Omental fat pad (tissue), 4 donors: ENCODE measurements around the gene GAN. TPM values are rescaled to one million over a fixed set of nuclear protein-coding genes. Genes with fewer than 3 reads are reported as not detected.

Experiments used
- ATAC-seq: fragments of 150-250 bp; one replicate; pipeline ENCODE4 v1.9.1; 2016; ENCODE audit warnings: mild to moderate bottlenecking, moderate library complexity; ENCODE audit not compliant: low FRiP score
- DNase-seq: peaks from one replicate; pipeline ENCODE4 v3.0.0-alpha.2; 2019; ENCODE audit warnings: low spot score
- total RNA-seq, 4 donors: library from RNA; depleted of rRNA; stranded (reverse); fragments of >200 nt; gene quantifications; one replicate each; pipeline ENCODE4 v1.1.0, GENCODE V29; 2016
- TF ChIP-seq, protein P1 (sequence below), 3 donors: fragments of 450-650 bp; IDR thresholded peaks; one replicate each; pipeline ENCODE4 v1.5.1; 2016 to 2017; ENCODE audit warnings: antibody characterized with exemption in 3 of 3, mild to moderate bottlenecking in 3 of 3, moderate library complexity in 2 of 3

GAN gene
- total RNA-seq, 4 donors from 2014 or later = 9.6 to 13.9 (median 10.9) TPM

DNA sequence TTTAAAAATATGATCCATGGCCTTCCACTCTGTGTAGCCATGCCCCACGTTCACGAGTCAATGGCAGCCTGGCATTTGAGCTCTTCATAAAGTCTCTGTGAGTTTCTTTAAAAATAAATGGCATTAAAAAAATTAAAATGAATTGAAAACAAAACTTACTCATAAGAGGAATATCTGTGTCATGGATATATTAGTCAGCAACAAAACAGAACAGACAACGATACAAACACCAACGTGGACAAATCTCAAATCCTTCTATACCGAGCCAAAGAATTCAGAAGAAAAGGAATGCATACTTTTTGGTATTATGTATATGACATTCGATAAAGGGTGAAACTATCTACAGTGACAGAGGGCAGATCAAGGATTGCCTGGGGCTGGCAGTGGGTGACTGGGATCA, 121.6 kb downstream of the GAN start:
- DNase-seq (no peak), ATAC-seq (no peak)
- TF ChIP-seq, protein P1, sequence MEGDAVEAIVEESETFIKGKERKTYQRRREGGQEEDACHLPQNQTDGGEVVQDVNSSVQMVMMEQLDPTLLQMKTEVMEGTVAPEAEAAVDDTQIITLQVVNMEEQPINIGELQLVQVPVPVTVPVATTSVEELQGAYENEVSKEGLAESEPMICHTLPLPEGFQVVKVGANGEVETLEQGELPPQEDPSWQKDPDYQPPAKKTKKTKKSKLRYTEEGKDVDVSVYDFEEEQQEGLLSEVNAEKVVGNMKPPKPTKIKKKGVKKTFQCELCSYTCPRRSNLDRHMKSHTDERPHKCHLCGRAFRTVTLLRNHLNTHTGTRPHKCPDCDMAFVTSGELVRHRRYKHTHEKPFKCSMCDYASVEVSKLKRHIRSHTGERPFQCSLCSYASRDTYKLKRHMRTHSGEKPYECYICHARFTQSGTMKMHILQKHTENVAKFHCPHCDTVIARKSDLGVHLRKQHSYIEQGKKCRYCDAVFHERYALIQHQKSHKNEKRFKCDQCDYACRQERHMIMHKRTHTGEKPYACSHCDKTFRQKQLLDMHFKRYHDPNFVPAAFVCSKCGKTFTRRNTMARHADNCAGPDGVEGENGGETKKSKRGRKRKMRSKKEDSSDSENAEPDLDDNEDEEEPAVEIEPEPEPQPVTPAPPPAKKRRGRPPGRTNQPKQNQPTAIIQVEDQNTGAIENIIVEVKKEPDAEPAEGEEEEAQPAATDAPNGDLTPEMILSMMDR (IDR thresholded peaks at IDR 0.05) = no peak

- DNase-seq (no peak), ATAC-seq (no peak)
- TF ChIP-seq, protein P1 (IDR thresholded peaks at IDR 0.05) = no peak
These were observed 123.1 kb downstream of the GAN start for GRCh38 chr16:81437865-81438264.

Other genes starting within 250 kb of the GAN start
- 1 to 10 TPM in 1 of 4 donors, not detected in 3; 1.2 TPM for gene C16orf46, start 237.7 kb upstream of the GAN start, total RNA-seq
- 10 to 100 TPM; 19.2 to 39.7 (median 21.0) TPM for gene GCSH, start 218.6 kb upstream of the GAN start, total RNA-seq
- under 1 TPM in 2 of 4 donors, not detected in 2; 0.28 to 0.36 TPM for gene BCO1, start 76.3 kb upstream of the GAN start, total RNA-seq
- gene CMIP, start 129.8 kb downstream of the GAN start, total RNA-seq = 10 to 100 TPM; 15.8 to 52.8 (median 32.0) TPM